IMR-90 (cell line): ENCODE results near the gene C10orf105. TPM values are rescaled to one million over a fixed set of nuclear protein-coding genes. Genes with fewer than 3 reads are reported as not detected.

Experiments
- ATAC-seq: fragments of 200-7000 bp; cut with Tn5 transposase; 2 replicates; pipeline ENCODE4 v1.9.1; 2020; ENCODE audit warnings: low read depth, mild to moderate bottlenecking, moderate library complexity
- BruUV-seq: library from RNA; stranded (reverse); fragments of 400-500 nt; replicated peaks from 2 replicates; lab custom pipeline; 2021; lab: Mats Ljungman, UMichigan
- CTCF ChIA-PET: fragments of 300-600 bp; formaldehyde crosslinking; extraction: SDS; loops from one replicate; lab custom pipeline; 2021; ENCODE audit warnings: antibody characterized with exemption; lab: Yijun Ruan, JAX
- POLR2A ChIA-PET: fragments of 300-600 bp; sonication (Branson Sonifier 250); formaldehyde crosslinking; loops from one replicate; lab custom pipeline; 2022; ENCODE audit warnings: antibody characterized with exemption; ENCODE audit not compliant: unreplicated experiment; lab: Charles Lee
- DNase-seq: peaks from one replicate; pipeline ENCODE4 v3.0.0; 2013
- H2AFZ ChIP-seq: replicated peaks from 2 replicates; pipeline ENCODE3; 2013; ENCODE audit warnings: low read length, mild to moderate bottlenecking; ENCODE audit not compliant: poor library complexity
- H2AK5ac ChIP-seq: 2 replicates; pipeline ENCODE4 v1.6.1; 2013; ENCODE audit warnings: low read depth, low read length, inconsistent platforms
- H2AK9ac ChIP-seq: replicated peaks from 2 replicates; pipeline ENCODE3; 2013; ENCODE audit warnings: mild to moderate bottlenecking, low read depth, low read length, moderate library complexity; ENCODE audit not compliant: poor library complexity
- H2BK120ac ChIP-seq: 2 replicates; pipeline ENCODE4 v1.6.1; 2013; ENCODE audit warnings: low read depth, low read length, inconsistent platforms
- H2BK15ac ChIP-seq: 3 replicates; pipeline ENCODE4 v1.6.1; 2013; ENCODE audit warnings: low read depth, low read length, inconsistent platforms
- H2BK20ac ChIP-seq: 2 replicates; pipeline ENCODE4 v1.6.1; 2013; ENCODE audit warnings: low read depth, mild to moderate bottlenecking, inconsistent platforms, low read length, moderate library complexity
- H2BK5ac ChIP-seq: 2 replicates; pipeline ENCODE4 v1.6.1; 2013; ENCODE audit warnings: mild to moderate bottlenecking, low read depth, low read length, inconsistent platforms; ENCODE audit not compliant: poor library complexity, severe bottlenecking
- H3K14ac ChIP-seq: replicated peaks from 2 replicates; pipeline ENCODE4 v1.6.1; 2013; ENCODE audit warnings: low read depth, low read length, inconsistent platforms
- H3K18ac ChIP-seq: 2 replicates; pipeline ENCODE4 v1.6.1; 2013; ENCODE audit warnings: low read depth, low read length, control low read depth
- H3K23ac ChIP-seq: 2 replicates; pipeline ENCODE4 v1.6.1; 2013; ENCODE audit warnings: low read depth, low read length, inconsistent platforms
- H3K27ac ChIP-seq: 2 replicates; pipeline ENCODE4 v1.5.1; 2013; ENCODE audit warnings: mild to moderate bottlenecking, control low read depth, low read length; ENCODE audit not compliant: insufficient read depth
- H3K27me3 ChIP-seq: 2 replicates; pipeline ENCODE4 v1.6.1; 2013; ENCODE audit warnings: low read length; ENCODE audit not compliant: control insufficient read depth, insufficient read depth
- H3K36me3 ChIP-seq: 2 replicates; pipeline ENCODE4 v1.6.1; 2013; ENCODE audit warnings: low read length, mixed read lengths; ENCODE audit not compliant: control insufficient read depth, insufficient read depth
- H3K4ac ChIP-seq: 2 replicates; pipeline ENCODE4 v1.6.1; 2013; ENCODE audit warnings: low read depth, low read length, inconsistent platforms
- H3K4me1 ChIP-seq: 2 replicates; pipeline ENCODE4 v1.6.1; 2013; ENCODE audit warnings: low read length, mixed read lengths; ENCODE audit not compliant: control insufficient read depth, insufficient read depth
- H3K4me2 ChIP-seq: 2 replicates; pipeline ENCODE4 v1.6.1; 2013; ENCODE audit warnings: low read depth, mild to moderate bottlenecking, control low read depth, low read length, moderate library complexity
- H3K4me3 ChIP-seq: 2 replicates; pipeline ENCODE4 v1.5.1; 2013; ENCODE audit warnings: low read depth, mild to moderate bottlenecking, control low read depth, low read length, moderate library complexity; ENCODE audit not compliant: insufficient read depth
- H3K56ac ChIP-seq: 2 replicates; pipeline ENCODE4 v1.6.1; 2013; ENCODE audit warnings: low read length, inconsistent platforms; ENCODE audit not compliant: insufficient read depth; ENCODE audit errors: extremely low read depth
- H3K79me1 ChIP-seq, 2 experiments: 2 replicates each; pipeline ENCODE4 v1.6.1; 2013; ENCODE audit warnings: low read length in 2 of 2, inconsistent platforms in 1 of 2, low read depth in 1 of 2
- H3K9ac ChIP-seq: 2 replicates; pipeline ENCODE4 v1.6.1; 2013; ENCODE audit warnings: low read depth, low read length, control low read depth
- H3K9me1 ChIP-seq: 2 replicates; pipeline ENCODE4 v1.6.1; 2013; ENCODE audit warnings: low read length, inconsistent platforms; ENCODE audit not compliant: insufficient read depth
- H3K9me3 ChIP-seq: 2 replicates; pipeline ENCODE4 v1.6.1; 2013; ENCODE audit warnings: low read length; ENCODE audit not compliant: control insufficient read depth, insufficient read depth
- H4K20me1 ChIP-seq: 2 replicates; pipeline ENCODE4 v1.6.1; 2013; ENCODE audit warnings: low read length, inconsistent platforms; ENCODE audit not compliant: insufficient read depth
- H4K5ac ChIP-seq: 2 replicates; pipeline ENCODE4 v1.6.1; 2013; ENCODE audit warnings: mild to moderate bottlenecking, low read depth, low read length, control low read depth
- H4K8ac ChIP-seq, 2 experiments: 2 replicates each; pipeline ENCODE4 v1.6.1; 2013; ENCODE audit warnings: low read depth in 2 of 2, low read length in 2 of 2, control low read depth in 1 of 2, inconsistent platforms in 1 of 2
- H4K91ac ChIP-seq: 2 replicates; pipeline ENCODE4 v1.6.1; 2013; ENCODE audit warnings: low read depth, low read length, inconsistent platforms; ENCODE audit not compliant: insufficient read depth
- BHLHE40 ChIP-seq: fragments of 150-350 bp; IDR thresholded peaks from 2 replicates; pipeline ENCODE4 v1.6.1; 2016; ENCODE audit warnings: mild to moderate bottlenecking, low read depth, low read length
- CEBPB ChIP-seq: IDR thresholded peaks from 2 replicates; pipeline ENCODE4 v1.6.1; 2012; ENCODE audit warnings: low read depth, low read length, improper control_type of control experiment
- CHD1 ChIP-seq: IDR thresholded peaks from 2 replicates; pipeline ENCODE4 v1.6.1; 2012; ENCODE audit warnings: low read depth, low read length, improper control_type of control experiment
- FOS ChIP-seq: fragments of 150-350 bp; IDR thresholded peaks from 2 replicates; pipeline ENCODE4 v1.6.1; 2016; ENCODE audit warnings: low read depth, low read length
- MAFK ChIP-seq: IDR thresholded peaks from 2 replicates; pipeline ENCODE4 v1.6.1; 2012; ENCODE audit warnings: low read depth, low read length, improper control_type of control experiment
- MAZ ChIP-seq: IDR thresholded peaks from 2 replicates; pipeline ENCODE4 v1.6.1; 2012; ENCODE audit warnings: low read depth, mild to moderate bottlenecking, low read length, improper control_type of control experiment, moderate library complexity, borderline replicate concordance
- MXI1 ChIP-seq: IDR thresholded peaks from 2 replicates; pipeline ENCODE4 v1.6.1; 2012; ENCODE audit warnings: low read depth, mild to moderate bottlenecking, low read length, moderate library complexity, borderline replicate concordance
- NFE2L2 ChIP-seq: fragments of 150-350 bp; IDR thresholded peaks from 2 replicates; pipeline ENCODE4 v1.6.1; 2016; ENCODE audit warnings: low read depth, mild to moderate bottlenecking, low read length
- POLR2A ChIP-seq: IDR thresholded peaks from 2 replicates; pipeline ENCODE4 v1.6.1; 2012; ENCODE audit warnings: mild to moderate bottlenecking, low read depth, low read length
- RAD21 ChIP-seq: IDR thresholded peaks from 2 replicates; pipeline ENCODE4 v1.6.1; 2012; ENCODE audit warnings: low read length, improper control_type of control experiment
- RFX5 ChIP-seq: IDR thresholded peaks from 2 replicates; pipeline ENCODE4 v1.8.0; 2012; ENCODE audit warnings: low read depth, mild to moderate bottlenecking, low read length, moderate library complexity
- SMC3 ChIP-seq: fragments of 150-350 bp; IDR thresholded peaks from 2 replicates; pipeline ENCODE4 v1.6.1; 2016; ENCODE audit warnings: low read depth, mild to moderate bottlenecking, antibody characterized with exemption, low read length, moderate library complexity
- WGBS, 2 experiments: methylation state at CpG; one replicate each; pipeline versions ENCODE4 v1.1.5 to v1.1.7; 2013; ENCODE audit warnings: missing lambda C conversion rate in 2 of 2; ENCODE audit not compliant: insufficient read length in 1 of 2; ENCODE audit errors: extremely low coverage in 2 of 2; 5-methylcytosine and 5-hydroxymethylcytosine counted together
- dilution Hi-C: fragments of 300-500 bp; cut with HindIII; formaldehyde crosslinking; loops from one replicate; pipeline ENCODE4 v1.14.3; 2018; ENCODE audit warnings: low sequenced_read_pairs; ENCODE audit not compliant: unreplicated experiment
- in situ Hi-C: fragments of 300-500 bp; cut with MboI; formaldehyde crosslinking; loops from 3 replicates; pipeline ENCODE4 v1.14.3; 2019; ENCODE audit warnings: low sequenced_read_pairs, inconsistent platforms, mixed read lengths
- intact Hi-C: fragments of 100-400 bp; cut with micrococcal nuclease; formaldehyde crosslinking; loops from 2 replicates; pipeline ENCODE4 v1.10.0; 2022
- polyA plus RNA-seq, 3 experiments: library from polyadenylated mRNA; depleted of rRNA; stranded (reverse); fragments of >200 nt; gene quantifications; 2 replicates each; pipeline ENCODE4 v1.2.3, GENCODE V29; 2012; ENCODE audit warnings: low replicate concordance in 1 of 3
- total RNA-seq: library from RNA; depleted of rRNA; stranded (reverse); fragments of >200 nt; gene quantifications from 2 replicates; pipeline ENCODE4 v1.2.3, GENCODE V29; 2012
- TF ChIP-seq, protein P1 (sequence below): fragments of 150-350 bp; IDR thresholded peaks from 2 replicates; pipeline ENCODE4 v1.6.1; 2016; ENCODE audit warnings: low read depth, mild to moderate bottlenecking, low read length, moderate library complexity, borderline replicate concordance
- TF ChIP-seq, protein P2 (sequence below): conservative IDR thresholded peaks from 2 replicates; pipeline ENCODE4 v1.5.1; 2012; ENCODE audit warnings: mild to moderate bottlenecking, low read depth, low read length, improper control_type of control experiment
- TF ChIP-seq, protein P3 (sequence below): fragments of 150-350 bp; IDR thresholded peaks from 2 replicates; pipeline ENCODE4 v1.6.1; 2017; ENCODE audit warnings: mild to moderate bottlenecking, antibody characterized with exemption, low read length, low read depth

The C10orf105 gene
- total and polyA plus RNA-seq, 2 of the 4 experiments (the other 2 are of a cell fraction), result under 0.01 TPM; not detected in 1

DNA sequence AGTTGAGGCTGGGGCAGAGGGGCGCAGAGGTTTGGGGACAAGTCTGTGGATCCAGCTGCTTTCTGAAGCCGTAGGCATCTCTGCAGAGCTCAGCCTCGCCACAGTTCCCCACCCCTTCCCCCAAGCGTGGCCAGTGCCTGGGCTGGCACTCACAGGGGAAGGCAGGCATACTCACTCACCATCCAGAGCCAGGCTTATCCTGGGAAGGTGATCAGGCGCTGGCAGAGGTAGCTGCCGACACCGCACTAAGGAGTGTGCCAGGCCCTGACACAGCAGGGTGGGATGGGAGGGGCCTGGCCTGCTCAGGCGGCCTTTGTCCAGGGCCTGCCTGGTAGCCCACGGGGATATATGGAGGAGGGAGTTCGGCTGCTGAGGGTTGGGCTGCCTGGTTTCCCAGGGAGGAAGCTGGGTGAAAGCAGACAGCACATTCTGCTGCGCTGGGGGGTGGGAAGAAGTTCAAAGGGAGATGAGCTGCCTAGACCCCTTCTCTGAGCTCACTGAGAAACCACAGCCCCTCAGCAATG, 37.9 kb upstream of the C10orf105 start:
- Histone ChIP-seq H3K4me3 (no peak overlapping the region), H3K4me1 (peaks cover 10% of the 10 kb centered on the region; the same call in 1 of the 2 replicates), H2AK5ac (no peak overlapping the region), H2AFZ (peak overlapping the region; percentile 65), H3K56ac (no peak overlapping the region), H2AK9ac (no peak overlapping the region), H3K27me3 (peaks cover 3% of the 10 kb centered on the region), H3K9me3 (no peaks in the 10 kb centered on the region), H3K4ac (peak overlapping the region; percentile 5; the same call in 1 of the 2 replicates), H3K18ac (no peak overlapping the region; the same call in 1 of the 2 replicates), H3K27ac (no peak overlapping the region), H2BK5ac (no peak overlapping the region), H4K20me1 (no peaks in the 10 kb centered on the region), H2BK120ac (peak overlapping the region; percentile 12; the same call in 1 of the 2 replicates), H3K9ac (no peak overlapping the region), H3K36me3 (peaks cover 10% of the 10 kb centered on the region; the same call in 1 of the 2 replicates), H4K8ac (no peak overlapping the region), H2BK15ac (no peak overlapping the region), H3K9me1 (peaks cover 15% of the 10 kb centered on the region), H2BK20ac (no peak overlapping the region), H3K23ac (no peak overlapping the region), H3K79me1 (no peaks in the 10 kb centered on the region; a peak in 1 of 4 replicates), H3K14ac (no peak overlapping the region), H3K4me2 (no peak overlapping the region), H4K5ac (no peak overlapping the region), H4K91ac (no peak overlapping the region)
- ATAC-seq (no peak), DNase-seq (no peak)
- CTCF ChIA-PET, result interaction anchor here (0.6 kb wide), 1 partner anchor 139 kb away, joined by 3 read pairs; no protein-coding TSS in a partner anchor
- in situ Hi-C loops, result no loop called here
- BruUV-seq, result no TSS peak
- no CpG with 5 or more reads among the region's 11 CpGs for WGBS, 2 experiments
- TF ChIP-seq CHD1 (no peak), MAFK (no peak), BHLHE40 (no peak), MXI1 (no peak), RFX5 (no peak), MAZ (no peak), RAD21 (no peak), CEBPB (no peak), SMC3 (no peak), NFE2L2 (no peak), POLR2A (no peak), FOS (no peak)
- TF ChIP-seq, protein P1, sequence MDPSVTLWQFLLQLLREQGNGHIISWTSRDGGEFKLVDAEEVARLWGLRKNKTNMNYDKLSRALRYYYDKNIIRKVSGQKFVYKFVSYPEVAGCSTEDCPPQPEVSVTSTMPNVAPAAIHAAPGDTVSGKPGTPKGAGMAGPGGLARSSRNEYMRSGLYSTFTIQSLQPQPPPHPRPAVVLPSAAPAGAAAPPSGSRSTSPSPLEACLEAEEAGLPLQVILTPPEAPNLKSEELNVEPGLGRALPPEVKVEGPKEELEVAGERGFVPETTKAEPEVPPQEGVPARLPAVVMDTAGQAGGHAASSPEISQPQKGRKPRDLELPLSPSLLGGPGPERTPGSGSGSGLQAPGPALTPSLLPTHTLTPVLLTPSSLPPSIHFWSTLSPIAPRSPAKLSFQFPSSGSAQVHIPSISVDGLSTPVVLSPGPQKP, result no peak
- TF ChIP-seq, protein P2, sequence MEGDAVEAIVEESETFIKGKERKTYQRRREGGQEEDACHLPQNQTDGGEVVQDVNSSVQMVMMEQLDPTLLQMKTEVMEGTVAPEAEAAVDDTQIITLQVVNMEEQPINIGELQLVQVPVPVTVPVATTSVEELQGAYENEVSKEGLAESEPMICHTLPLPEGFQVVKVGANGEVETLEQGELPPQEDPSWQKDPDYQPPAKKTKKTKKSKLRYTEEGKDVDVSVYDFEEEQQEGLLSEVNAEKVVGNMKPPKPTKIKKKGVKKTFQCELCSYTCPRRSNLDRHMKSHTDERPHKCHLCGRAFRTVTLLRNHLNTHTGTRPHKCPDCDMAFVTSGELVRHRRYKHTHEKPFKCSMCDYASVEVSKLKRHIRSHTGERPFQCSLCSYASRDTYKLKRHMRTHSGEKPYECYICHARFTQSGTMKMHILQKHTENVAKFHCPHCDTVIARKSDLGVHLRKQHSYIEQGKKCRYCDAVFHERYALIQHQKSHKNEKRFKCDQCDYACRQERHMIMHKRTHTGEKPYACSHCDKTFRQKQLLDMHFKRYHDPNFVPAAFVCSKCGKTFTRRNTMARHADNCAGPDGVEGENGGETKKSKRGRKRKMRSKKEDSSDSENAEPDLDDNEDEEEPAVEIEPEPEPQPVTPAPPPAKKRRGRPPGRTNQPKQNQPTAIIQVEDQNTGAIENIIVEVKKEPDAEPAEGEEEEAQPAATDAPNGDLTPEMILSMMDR, result no peak
- TF ChIP-seq, protein P3, sequence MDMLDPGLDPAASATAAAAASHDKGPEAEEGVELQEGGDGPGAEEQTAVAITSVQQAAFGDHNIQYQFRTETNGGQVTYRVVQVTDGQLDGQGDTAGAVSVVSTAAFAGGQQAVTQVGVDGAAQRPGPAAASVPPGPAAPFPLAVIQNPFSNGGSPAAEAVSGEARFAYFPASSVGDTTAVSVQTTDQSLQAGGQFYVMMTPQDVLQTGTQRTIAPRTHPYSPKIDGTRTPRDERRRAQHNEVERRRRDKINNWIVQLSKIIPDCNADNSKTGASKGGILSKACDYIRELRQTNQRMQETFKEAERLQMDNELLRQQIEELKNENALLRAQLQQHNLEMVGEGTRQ, result no peak
- dilution Hi-C loops, result no loop called here
- POLR2A ChIA-PET, result interaction anchor here (1.3 kb wide), 1 partner anchor 9 kb away, joined by 3 read pairs; no protein-coding TSS in a partner anchor
- intact Hi-C loops, result no loop called here
